Ramos (cell line): ENCODE data around the gene PROZ.

Experiments used
- in situ Hi-C: fragments of 300-500 bp; cut with MboI; formaldehyde crosslinking; loops from one replicate; pipeline ENCODE4 v1.14.3; 2022; ENCODE audit warnings: low sequenced_read_pairs; ENCODE audit not compliant: unreplicated experiment

Gene PROZ

DNA sequence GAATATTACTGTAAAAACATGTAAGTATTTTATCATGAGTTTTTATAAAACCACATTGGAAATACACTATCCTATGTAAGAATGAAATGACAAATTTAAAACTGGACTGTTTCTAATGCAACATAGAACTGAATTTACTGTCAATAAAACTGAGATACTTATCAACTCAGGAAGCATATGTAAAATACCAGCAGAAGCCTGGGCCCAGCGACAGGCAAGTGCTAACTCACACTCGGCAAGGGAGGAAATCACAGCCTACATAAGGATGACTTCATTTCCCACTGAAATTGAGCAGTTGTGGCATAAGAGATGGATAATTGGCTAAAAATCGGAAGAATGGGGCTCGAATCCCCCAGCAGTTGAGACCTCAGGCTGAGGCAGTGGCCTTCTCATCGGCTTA, 12.1 kb downstream of the PROZ start:
- in situ Hi-C loops = no loop called here

DNA sequence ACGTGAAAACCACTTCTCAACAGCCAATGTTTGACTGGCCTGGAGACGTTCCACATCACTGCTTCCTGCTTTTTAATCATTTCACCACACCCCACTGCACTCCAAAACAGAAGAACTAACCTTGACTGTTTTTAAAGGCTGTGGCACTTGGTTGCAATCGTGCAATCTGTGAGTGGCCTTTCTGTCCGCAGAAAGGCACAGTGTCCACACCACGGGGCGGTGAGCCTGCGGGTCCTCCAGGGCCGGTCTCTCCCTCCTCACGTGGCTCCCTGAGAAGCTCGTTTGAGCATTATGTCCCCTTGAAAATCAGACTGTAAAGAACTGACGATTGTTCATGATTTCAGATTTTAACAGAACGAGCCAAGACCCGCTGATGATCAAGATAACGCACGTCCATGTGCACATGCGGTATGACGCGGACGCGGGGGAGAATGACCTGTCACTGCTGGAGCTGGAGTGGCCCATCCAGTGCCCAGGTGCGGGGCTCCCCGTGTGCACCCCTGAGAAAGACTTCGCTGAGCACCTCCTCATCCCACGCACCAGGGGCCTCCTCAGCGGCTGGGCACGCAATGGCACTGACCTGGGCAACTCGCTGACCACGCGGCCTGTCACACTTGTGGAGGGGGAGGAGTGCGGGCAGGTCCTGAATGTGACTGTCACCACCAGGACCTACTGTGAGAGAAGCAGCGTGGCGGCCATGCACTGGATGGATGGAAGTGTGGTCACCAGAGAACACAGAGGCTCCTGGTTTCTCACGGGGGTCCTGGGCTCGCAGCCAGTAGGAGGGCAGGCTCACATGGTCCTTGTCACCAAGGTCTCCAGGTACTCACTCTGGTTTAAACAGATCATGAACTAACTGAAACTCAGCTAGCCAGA, 13.0 kb downstream of the PROZ start:
- in situ Hi-C loops = no loop called here

DNA sequence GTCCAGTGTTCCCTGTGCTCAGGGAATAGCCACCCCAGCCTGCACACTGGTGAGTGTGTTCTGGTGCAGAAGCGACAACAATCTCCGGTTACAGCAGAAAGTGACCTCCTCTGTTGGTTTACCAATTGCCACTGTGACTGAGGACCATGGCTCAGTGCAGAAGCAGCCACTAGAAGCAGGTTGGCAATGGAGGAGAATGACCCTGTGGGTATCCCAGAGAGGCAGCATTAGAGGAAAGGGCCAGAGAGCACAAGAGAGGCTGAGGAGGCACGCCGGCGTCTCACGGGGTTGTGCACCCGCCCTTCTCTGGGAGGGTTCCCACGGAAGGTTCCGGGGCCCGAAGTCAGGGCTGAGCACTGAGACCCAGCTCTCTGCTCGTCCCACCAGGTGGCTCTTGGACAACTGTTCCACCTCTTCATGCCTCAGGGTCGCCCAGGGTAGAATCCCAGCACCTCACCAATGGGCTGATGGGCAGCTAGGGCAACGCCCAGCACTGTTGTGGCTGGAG, 14.0 kb downstream of the PROZ start:
- in situ Hi-C loops = no loop called here

DNA sequence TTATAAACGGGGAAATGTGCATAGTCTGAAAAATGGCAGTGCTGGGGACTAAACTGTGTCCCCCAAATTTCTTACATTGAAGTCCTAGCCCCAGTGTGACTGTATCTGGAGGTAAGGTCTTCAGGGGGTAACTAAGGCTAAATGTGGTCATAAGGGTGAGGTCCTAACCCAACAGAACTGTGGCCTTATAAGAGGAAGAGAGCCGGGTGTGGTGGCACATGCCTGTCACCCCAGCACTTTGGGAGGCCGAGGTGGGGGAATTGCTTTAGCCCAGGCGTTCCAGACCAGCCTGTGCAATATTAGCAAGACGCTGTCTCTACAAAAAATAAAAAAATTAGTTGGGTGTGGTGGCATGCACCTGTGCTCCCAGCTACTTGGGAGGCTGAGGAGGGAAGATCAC, 17.8 kb downstream of the PROZ start:
- in situ Hi-C loops = no loop called here

DNA sequence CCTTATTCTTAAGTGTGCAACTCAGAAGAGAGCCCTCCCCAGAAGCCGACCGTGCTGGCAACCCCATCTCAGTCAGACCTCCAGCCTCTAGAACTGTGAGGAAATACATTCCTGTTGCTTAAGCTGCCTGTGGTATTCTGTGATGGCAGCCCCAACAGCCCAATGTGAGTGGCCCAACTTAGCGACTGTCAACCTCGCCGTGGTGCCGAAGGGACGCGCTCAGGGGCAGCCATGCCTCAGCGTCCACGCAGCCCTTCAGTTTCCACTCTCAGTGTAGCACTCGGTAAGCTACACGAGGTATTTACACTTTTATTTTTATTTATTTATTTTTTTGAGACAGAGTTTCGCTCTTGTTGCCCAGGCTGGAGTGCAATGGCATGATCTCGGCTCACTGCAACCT, 18.4 kb downstream of the PROZ start:
- in situ Hi-C loops = no loop called here

DNA sequence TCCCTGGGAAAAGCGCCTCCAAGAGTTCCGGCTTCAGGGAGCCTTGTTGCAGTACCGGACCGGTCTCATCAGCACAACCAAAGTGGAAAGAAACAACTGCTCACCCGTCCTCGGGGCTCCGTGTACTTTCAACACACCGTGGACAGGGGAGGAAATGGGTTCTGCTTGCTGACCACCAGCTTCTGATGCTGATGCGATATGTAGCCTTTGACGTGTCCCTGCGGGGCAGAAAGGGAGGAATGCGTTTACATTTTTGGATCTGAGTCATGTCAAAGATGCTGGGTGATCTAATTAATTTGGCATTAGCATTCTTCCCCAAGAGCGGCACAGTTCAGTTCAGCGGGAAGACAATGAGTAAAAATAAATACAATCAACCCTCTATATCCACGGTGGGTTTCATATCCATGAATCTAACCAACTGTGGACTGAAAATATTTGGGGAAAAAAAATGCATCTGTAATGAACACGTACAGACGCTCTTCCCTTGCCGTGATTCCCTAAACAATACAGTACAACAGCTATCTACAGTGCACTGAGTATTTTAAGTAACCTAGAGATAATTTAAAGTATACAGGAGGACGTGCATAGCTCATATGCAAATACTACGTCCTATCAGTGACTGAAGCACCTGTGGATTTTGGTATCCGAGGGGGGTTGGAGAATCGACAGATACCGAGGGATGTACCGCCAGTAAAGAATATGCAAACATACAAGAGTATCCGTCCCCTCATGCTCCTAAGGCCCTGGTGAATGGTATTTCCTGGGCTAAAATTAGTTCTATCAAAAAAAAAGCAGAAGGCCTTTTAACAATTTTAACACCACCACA, 19.8 kb downstream of the PROZ start:
- in situ Hi-C loops = no loop called here

DNA sequence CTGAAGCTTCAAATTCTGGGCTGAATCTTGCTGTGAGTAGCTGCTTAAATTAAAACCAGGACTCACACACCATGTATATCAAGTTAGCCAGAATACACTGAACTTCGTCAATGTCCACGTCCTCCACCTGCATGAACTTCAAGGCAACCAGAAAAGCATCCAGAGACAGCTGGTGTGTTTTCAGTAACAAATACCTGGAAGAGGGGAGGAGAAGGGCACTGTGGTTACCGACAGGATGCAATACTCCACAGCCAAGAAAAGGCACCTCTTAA, 20.4 kb downstream of the PROZ start:
- in situ Hi-C loops = no loop called here

DNA sequence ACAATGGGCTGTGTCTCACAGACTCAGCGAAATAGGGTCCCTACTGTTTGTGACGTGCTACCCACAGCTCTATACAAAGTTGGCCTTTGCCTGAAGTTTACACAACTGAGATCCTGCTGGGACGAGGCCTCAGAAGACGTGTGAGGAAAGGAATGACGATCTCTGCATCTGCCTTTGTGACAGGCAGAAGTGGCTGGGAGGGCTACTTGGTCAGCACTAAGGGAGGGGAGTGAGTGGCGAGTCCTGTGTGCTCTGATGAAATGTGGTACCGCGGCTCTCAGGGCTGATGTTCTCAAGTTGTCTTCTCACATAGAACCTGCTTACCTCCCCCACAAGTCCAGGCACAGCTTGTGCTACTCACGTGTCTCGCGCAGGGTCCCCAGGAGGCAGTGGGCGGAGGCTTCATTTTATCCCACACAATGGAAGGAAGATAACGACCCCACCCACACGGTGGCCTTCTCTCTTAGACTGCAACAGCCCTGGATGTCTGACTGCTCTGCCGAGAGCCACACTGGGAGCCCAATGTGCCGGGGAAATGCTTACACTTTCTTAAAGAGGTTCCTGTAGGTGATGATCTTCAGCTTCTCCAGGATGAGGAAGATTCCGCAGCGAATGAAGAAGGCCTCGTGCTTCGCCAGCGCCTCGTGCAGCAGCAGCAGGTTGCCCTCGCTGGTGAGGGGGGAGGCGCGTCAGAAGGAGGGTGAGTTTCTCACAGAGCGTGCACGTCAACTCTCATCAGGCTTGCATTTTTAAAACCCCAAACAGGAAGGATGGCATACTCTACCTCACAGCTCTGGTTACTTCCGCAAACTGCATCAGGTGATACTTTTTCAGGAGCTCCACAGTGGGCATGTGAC, 21.2 kb downstream of the PROZ start:
- in situ Hi-C loops = no loop called here

DNA sequence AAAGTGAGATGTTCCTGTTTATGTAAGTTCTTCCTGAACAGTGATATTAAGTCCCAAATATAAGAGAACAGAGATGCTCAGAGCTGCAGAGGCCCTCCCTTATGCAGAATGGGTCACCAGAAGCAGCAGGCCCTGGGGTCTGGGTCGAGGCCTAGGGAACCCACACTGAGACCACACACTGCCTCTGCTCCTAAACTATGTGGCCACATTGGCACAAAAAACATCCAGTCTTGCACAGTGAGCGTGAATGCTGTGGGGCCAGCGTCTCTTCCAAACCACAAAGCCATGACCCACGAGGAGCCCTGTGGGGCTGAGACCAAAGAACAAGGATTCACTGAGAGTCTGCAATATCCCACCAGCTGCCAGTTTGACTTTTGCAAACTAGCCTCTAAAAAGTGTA, 23.6 kb downstream of the PROZ start:
- in situ Hi-C loops = no loop called here

DNA sequence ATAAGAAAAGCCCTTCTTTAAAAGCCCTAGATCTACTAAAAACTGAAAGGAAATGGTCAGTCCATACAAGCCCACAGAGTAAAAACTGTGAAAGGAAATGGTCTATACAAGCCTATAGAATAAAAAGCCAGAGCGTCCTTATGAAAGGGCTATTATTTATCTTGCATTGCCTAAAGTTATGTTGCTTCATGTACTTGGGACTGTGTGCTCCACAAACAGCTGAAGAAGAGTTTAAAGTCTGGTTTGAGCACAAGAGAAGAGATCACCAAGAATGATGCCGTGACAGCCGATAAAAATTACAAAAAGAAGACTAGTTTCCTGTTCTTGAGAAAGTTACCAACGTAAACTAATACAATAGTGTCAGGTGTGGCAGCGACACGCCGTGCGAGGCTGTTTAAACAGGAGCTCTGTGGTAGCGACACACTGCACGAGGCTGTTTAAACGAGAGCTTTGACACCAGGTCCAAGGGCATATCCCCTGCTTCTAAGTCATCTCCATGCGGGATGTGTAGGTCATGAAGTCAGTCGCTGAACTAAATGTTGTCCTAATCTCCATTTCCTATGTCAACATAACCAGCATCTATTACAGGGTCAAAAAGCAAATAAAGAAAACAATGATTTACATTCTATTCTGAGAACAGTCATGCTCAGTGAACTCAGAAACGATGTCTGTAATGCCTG, 25.1 kb downstream of the PROZ start:
- in situ Hi-C loops = no loop called here

DNA sequence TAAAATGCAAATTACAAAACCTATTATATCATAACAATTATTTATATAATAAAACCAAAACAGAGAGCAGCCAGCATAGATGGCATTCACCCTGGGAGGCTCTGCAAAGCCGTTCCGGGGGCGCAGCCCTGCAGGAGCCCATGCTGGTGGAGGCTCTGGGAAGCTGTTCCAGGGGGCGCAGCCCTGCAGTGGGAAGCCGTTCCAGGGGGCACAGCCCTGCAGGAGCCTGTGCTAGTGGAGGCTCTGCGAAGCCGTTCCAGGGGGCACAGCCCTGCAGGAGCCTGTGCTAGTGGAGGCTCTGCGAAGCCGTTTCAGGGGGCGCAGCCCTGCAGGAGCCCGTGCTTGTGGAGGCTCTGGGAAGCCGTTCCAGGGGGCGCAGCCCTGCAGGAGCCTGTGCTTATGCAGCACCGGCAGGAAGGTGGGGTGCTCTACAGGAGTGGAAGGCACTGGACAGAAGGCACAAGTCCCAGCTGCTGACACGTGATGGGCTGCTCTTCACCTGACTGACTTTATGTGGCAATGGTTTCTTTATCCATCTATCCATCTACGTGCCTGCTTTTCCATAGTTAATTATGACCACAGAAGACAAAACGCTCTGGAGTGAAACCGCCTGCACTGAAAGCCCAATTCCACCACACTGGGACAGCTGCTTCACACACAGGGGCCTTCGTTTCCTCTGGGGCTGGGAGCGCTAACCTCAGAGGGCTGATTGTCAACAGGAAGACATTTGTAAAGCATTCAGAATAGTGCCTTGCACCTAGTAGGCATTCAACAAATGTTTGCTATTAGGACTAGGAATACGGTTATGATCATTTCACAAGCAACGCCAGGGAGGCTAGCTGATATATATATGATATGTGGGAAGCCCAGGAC, 26.4 kb downstream of the PROZ start:
- in situ Hi-C loops = no loop called here

DNA sequence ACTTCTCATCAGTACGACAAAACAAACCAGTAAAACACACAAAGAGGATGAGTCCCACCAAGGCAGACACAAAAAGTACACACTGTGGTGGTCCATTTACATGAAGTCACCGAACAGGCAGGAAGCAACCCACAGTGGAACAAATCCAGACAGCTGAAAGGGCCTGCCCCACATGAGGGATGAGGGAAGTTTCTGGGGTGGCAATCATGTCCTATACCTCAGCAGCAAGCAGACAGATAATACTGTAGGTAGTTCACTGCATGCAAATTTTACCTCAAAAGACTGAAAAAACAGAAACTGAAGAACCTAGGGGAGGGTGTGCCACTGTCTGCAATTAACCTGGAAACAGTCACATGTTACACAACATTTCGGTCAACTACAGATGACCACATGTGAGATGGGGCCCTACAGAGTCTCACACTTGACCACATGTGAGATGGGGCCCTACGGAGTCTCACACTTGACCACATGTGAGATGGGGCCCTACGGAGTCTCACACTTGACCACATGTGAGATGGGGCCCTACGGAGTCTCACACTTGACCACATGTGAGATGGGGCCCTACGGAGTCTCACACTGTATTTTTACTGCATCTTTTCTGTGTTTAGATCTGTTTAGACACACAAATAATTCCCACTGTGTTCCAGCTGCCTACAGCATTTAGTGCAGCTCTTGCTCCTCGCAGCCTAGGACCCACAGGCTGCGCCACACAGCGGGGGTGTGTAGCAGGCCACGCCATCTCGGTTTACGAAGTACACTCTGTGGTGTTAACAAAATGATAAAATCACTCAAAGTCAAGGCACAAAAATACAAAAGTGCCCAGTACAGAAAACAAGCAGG, 27.8 kb downstream of the PROZ start:
- in situ Hi-C loops = no loop called here

DNA sequence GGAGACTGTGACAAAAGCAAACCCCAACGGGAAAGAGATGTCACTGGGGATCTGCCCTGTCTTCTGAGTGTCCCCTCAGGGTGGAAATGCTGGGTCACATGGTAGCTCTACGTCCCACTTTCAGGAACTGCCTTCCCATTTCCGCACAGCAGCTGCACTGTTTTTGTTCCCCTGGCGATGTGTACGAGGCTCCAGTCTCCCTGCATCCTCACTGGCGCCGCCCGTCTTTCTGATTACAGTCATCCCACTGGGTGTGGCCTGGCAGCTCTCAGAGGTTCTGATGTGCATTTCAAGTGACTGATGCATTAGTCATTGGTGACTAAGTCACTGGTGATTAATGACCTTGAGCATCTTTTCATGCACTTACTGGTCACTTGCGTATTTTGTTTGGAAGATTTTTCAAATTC, 28.8 kb downstream of the PROZ start:
- in situ Hi-C loops = no loop called here

DNA sequence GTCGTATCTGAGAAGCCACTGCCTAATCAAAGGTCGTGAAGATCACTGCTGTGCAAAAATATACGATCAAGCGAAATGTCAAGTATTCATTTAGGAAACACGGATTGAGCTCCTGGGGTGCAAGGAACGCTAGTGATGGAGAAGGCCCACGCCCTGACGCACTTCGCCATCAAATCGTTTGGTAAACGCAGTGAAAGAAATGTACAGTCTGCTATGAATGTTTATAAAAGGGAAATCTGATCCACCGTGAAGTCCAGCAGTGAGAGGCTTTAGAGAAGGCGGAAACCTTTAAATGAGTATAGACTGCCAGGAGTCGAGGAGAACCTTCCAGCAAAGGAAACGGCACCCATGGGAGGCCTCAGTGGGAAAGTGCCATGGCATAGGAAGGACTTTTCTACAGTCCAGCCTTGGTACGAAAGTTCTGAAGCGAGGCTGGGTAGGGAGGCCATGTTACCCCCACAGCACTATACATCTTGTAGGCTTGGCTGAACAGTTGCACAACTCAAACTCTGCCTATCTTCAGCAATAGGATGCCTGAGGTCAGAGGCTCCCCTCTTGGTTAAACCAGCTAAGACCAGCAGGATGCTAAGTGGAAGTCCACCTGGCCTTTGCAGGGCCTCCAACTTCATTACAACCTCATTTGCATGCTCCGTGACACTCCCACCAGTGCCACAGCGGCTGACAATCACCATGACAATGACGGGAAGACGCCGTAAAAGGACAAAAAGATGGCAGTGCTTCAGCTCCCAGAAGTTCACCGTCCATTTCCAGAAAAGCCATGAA, 29.6 kb downstream of the PROZ start:
- in situ Hi-C loops = no loop called here

DNA sequence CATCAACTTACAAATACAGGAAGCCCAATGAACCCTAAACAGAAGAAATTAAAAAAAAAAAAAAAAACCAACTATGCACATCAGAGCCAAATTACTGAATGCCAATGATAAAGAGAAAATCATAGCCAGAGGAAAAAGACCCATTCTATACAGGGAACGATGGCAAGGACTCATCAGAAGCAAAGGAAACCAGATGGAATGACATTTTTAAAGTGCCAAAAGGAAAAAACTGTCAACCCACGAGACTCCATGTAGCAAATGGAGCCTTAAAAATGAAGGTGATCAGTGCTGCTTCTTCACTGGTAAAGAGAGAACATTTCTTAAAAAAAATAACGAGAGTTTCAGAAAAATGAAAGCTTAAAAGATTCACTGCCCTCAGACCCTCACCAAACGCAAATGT, 31.7 kb downstream of the PROZ start:
- in situ Hi-C loops = no loop called here

DNA sequence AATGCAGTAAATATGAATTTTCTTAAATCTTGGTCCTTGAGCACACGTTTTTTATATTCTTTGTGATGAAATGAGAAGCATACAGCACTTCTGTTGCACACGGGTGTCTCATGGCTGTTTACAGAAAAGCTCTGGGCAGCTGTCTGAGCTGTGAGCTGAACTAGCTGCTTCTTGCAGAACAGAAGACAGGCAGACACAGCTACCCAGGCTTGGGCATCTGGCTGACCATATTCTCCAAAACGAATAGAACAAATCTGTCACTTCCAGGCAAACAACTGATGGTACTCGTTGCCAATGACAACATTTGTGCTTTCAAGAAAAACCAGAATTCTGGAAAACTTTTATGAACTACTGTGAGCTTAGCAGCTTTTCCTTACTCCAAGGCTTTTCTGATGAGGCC, 33.8 kb downstream of the PROZ start:
- in situ Hi-C loops = no loop called here

DNA sequence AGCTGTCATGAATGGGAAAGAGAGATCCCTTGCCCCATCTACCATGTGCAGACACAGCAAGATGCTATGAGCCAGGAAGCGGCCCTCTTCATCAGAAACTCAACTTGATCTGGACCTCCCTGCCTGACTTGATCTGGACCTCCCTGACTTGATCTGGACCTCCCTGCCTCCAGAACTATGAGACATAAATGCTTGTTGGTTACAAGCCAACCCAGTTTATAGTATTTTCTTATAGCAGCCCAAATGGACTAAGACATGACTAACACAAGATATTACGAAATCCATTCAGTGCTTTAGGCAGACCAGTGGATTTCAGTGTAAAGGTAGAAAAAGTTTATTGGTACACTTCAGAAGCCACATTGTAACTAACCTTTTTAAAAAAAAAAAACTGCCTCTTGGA, 34.5 kb downstream of the PROZ start:
- in situ Hi-C loops = no loop called here

DNA sequence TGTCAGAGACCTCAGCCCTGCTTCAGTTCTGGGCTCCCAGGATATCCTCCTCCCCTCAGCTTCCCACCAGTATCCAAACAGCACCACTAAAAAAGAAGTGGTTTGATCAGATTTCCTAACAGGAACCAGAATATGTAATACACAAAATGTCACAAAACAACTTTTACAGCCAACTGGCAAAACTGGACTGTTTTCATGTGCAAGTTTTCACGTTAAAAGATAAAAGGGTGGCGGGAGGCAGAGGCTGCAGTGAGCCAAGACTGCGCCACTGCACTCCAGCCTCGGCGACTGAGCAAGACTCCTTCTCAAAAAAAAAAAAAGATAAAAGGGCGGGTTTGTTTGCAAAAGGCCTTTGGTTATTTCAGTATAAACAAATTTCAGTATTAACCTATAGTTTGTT, 36.9 kb downstream of the PROZ start:
- in situ Hi-C loops = no loop called here
